T-helper 9 cell (primary cell): ENCODE results near the gene PTPN21.
"Not testable (repeated sequence)": the region's sequence is repeated elsewhere in the genome, so short reads cannot be mapped to it uniquely, and the experiment has no call there.

ENCODE experiments used
- DNase-seq: peaks from one replicate; pipeline ENCODE4 v3.0.0-alpha.2; 2020

PTPN21 gene

DNA sequence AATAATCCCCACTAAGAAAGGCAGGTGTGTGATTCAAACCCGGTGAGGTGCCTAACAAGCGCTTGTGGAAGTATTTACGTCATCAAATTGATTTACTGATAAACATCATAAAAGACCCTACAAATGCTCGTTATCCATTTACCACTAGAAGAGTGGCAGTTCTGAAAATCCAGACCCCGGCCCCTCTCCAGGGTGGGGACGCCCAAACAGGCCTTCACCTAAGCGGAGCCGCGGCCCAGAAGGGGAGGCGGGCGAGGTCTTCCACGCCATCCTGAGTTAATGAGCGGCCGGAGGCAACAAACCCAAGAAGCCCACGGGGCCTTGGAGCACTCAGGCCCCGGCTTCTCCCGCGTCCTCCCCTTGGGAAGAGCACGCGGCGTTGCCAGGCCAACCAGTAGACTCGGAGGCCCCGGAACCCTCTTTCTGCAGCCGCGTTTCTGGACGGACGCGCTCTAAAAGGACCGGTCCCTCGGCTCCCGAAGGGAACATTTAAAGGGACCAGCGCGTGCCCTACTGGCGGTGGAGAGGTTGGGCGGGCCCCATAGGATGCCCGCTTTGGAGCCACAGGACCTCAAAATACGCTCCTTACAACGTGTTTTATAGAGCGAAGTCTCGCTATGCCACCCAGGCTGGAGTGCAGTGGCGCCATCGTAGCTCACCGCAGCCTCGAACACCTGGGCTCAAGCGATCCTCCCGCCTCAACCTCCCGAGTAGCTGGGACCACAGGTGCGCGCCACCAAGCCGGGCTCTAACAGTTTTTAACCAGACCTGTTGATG is 3.5 kb downstream of the PTPN21 start:
- no peak for DNase-seq

DNA sequence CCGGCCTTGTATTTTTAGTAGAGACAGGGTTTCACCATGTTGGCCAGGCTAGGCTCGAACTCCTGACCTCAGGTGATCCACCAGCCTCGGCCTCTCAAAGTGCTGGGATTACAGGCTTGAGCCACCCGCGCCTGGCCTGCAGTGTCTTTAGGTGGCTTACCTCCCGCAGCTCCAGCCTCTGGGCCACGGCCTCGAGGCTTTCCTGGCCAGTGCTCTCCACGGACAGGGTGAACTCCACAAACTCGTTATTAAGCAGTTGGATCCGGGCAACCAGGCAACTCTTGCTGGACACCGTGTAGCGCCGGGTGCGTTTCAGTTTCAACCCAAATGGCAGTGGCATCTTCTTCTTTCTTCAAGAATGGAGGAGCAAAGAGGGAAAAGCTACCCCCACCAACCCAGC is 4.7 kb downstream of the PTPN21 start:
- DNase-seq = no peak

DNA sequence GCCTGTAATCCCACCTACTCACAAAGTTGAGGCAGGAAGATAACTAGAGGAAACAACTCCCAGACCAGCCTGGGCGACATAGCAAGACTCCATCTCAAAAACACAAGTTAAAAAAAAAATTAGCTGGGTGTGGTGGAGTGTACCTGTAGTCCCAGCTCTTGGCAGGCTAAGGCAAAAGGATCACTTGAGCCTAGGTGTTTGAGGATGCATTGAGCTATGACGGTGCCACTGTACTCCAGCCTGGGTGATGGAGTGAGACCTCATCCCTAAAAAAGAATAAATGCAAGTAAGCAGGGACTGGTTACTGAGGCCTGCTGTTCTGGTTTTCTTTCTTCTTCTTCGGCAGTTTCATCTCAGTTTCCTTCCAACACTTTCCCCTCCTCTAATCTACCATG is 7.4 kb downstream of the PTPN21 start:
- DNase-seq = no peak

DNA sequence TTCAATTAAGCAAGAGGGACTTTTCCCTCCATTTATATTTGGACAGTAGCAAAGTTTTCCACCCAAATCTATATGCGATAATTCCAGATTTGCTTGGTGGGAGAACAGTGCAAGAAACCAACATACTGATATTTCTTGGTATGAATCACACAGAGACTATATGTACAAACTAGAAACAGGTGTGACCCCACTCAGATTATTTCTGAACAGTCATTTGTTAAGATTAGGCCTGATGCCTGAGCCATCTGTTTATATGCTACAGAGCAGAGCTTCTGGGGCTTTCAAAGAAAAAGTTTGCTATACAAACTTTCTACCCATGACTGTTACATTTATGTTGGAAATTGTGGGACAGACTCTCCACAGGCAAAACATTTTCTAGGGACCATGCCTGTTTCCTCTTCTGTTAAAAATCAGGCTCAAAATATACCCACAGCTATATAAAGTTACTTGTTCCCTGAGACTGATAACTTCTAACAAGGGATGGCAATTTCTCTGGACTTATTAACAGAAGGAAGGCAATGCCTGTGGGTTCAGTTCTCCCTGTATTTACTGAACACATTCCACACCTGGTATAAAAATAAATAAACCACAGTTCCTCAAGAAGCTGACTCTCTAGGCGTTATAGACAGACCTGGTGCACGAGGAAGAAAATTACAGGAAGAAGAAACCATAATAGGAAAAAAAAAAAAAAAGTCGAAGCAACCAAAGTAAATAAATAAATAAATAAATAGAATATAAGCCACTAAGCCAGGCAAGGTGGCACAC is 8.0 kb downstream of the PTPN21 start:
- no peak for DNase-seq

DNA sequence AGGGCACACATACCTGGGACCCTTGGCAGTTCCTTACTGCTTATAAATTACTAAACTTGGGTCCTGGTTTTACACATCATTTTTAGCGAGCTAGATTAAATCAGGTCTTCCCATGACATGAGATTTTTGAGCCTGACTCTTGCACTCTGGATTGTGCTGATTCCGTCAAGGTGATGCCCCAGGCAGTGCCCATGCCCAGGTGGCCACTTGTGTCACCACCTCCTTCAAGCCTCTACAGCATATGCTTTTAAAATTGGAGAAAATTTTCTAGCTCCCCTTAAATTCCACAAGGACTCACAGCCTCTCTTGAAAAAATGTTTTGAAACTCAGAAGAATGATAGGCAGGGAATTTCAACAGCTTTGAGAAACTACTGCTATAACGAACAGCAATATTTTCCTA is 9.6 kb downstream of the PTPN21 start:
- DNase-seq = no peak

DNA sequence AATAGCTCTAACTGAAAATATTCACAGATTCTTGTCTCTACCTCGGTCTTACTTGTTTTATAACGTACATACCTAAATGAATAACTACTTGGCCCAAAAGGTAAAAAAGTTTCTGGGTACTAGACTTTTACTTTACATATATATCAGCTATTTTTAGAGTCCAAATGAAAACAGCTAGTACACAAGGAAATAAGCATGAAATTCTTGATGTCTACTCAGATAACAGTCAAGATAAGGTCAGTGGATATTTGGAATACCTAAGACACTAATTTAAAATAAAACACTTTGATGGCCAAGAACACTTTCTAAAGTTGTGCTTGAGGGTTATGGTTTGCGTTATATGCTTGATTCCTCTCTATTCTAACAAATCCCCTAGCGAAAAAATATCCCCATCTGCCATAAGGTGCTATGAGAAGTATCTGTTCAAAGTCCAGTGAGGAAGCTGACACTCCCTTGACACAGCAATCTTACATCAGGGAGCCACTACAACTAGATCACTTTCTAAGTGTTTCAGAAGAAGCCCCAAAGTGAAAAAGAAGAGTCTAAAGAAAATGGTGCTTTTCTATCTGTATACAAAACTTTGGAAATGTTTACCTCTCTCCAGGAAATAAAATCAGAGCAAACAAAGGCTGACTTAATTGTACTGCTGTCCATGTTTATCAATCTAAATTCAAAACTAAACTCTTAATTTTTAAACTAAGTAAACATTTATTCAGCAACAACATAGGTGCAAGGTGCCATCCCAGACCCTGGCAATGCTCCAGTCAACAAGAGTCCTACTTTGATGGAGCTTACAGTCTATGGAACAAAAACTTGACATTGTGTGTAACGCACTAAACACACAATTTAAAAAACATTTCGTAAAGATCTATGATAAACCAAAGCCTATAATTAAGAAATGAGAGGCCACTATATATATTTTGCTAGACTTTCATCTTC is 11.7 kb downstream of the PTPN21 start:
- no peak for DNase-seq

DNA sequence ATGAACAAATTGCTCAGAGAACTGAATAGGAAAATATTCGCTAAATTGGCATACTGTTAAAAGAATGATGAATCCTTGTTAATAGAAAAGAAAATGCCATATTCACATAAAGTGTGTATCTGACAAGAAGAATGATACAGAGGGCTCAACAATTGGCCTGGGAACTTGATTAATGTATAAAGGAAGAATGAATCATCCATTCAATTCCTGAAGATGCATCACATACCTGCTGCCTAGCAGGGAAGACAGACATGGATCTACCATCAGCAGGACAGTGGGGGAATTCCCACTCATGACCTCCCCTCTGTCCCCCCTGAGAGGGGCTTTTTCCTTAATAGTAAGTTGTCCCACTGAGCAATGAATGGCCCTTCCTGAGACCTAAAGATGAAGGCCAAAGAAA is 13.5 kb downstream of the PTPN21 start:
- no peak for DNase-seq

DNA sequence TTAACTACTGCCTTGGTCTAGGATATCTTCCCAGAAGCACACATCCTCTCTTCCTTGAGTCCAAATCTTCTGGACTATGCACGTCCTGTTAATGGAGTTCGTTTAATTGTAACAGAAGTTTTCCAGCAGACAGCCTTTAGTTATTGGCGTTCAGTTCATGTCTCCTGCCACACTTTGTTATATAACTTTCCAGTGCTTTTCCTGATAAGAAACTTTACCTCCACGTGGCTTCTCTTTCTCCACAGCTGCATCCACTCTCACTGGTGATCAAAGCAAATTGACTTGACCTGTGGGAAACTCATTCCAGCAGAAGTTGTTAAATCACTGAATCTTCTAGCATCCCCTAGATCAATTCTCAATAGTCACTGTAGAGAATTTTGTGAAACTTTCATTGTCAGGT is 19.0 kb downstream of the PTPN21 start:
- DNase-seq = no peak

DNA sequence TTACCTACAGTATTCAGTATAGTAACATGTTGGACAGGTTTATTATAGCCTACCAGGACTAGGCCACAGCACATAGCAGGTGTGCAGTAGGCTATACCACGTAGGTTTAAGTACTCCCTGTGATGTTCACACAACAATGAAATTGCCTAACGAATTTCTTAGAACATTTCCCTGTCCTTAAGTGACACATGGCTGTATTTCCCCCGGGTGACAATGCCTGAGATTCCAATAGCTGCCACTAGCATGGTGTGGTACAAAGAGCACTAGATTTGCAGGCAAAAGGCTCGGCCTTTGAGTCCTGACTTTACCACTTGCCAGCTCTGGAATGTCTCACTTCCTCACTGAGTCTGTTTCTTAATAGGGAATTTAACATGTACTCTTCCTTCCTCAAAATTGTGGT is 19.7 kb downstream of the PTPN21 start:
- no peak for DNase-seq

DNA sequence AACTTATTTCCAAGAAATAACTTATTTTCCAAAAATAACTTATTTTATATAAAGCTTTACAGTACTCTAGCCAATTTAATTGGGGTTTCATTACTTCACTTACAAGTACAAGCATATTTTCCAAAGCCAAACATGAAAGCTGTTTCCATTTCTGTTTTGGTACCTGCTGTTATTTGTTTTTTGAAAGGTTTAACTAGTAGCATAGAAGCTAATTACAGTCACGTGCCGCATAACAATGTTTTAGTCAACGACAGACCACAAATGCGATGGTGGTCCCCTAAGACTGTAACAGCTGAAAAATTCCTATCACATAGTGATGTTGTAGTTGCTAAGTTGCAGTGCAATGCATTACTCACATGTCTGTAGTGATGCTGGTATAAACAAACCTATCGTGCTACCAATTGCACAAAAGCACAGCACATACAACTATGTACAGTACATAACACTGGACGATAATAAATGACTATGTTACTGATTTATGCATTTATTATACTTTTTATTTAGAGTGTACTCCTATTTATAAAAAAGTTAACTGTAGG is 21.7 kb downstream of the PTPN21 start:
- DNase-seq = no peak

DNA sequence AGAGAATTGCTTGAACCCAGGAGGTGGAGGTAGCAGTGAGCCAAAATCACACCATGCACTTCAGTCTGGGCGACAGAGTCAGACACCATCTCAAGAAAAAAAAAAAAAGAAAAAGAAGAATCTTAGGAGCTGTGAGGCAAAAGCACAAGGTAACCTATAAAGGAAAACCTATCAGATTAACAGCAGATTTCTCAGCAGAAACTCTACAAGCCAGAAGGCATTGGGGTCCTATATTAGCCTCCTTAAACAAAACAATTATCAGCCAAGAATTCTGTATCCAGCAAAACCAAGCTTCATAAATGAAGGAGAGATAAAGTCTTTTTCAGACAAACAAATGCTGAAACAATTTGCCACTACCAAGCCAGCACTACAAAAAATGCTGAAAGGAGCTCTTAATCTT is 24.9 kb downstream of the PTPN21 start:
- not testable (repeated sequence) for DNase-seq

DNA sequence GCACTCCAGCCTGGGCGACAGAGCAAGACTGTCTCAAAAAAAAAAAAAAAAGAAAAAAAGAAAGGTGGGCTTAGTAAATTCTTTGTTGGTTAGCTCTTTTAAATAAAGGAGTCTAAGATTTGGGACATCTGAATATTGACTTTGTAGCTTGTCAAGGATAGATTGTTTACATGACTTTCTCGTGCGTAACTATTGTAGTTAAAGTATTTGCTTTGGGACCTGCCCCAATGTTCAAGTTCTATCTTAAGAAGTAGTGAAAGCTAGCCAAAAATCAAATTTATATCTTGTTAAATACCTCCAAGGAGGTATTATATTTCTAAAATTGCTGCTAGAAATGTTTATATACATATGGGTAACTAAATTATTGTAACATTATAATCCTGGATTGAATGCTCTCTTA is 32.4 kb downstream of the PTPN21 start:
- DNase-seq = no peak

DNA sequence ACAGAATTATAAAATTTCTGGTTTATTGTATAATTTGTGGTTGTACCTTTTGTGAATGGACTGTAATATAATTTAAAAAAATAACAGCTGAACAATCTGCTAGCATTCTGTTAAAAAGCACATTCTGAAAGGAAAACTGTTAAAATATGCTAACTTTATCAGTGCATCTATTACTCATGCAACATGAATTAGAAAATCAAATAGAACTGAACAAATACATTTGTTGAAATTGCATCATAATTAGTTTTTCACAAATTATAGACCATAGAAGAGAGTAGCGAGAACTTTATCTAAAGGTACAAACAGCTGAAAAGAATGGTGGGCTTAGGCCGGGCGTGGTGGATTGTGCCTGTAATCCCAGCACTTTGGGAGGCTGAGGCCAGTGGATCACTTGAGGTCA is 33.0 kb downstream of the PTPN21 start:
- DNase-seq = no peak

DNA sequence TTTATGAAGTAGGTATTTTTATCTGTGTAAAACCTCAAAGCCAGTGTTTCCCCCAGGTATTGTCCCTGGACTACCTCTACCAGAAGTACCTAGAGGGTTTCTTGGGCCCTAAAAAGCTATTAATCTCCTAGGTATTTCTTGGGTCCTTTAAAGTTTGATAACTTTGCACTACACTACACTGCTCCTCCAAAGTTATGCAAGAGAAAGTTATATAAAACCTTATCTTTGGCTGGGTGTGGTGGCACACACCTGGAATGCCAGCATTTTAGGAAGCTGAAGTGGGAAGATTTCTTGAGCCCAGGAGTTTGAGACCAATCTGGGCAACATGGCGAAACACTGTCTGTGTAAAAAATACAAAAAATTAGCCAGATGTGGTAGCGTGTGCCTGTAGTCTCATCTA is 34.9 kb downstream of the PTPN21 start:
- DNase-seq = no peak

DNA sequence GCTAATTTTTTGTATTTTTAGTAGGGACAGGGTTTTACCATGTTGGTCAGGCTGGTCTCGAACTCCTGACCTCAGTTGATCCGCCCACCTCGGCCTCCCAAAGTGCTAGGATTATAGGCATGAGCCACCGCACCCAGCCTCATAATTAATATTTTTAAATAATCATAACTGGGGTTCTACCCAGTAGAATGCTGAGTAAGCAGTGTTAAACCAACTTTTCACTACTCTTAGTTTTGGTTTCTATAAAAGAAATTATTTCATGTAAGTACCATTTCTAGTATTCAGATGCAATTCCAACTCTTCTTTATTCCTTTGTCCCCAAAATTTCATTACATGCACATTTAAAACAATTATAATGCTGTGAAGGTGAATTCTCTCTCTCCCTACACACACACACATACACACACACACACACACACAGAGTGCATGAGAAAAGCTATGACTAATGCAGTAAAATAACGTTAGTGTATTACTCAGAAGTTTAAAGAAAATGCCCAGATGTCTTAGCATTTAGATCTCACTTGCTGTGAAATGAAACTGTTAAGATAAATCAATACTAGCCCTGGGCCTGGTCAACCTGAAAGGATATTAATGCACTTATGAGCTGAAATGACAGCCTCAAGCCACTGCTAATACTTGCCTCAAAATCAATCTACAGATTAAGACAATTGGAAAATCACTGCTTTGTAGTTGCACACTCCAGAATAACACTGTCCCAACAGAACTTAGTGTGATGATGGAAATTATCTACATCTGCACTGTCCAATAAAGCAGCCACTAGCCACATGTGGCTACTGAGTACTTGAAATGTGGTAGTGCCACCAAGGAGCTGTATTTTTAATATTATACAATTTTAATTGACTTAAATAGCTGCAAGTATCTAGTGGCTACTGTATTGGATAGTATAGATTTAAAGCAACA is 36.0 kb downstream of the PTPN21 start:
- DNase-seq = no peak

DNA sequence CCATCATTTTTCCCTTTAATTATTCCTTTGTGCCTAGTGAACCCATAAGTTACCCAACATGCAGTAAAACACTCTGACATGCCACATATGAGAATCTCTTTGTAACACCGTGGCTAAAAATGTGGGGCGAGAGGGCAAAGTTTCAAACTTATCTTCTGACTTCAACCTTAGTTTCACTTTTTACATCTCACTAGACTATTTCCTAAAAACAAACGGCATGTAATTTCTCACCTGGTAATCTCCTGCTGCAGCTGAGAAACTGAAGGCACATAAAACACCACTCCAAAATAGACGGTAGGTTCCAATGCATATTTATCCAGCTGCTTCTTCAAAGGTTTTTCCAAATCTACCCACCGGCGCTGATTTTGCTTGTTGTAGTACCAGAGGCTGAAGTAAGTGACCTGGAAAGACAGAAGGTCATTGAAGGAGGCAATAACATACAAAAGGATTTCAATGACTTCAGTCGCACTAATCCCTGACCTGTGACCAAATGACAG is 37.9 kb downstream of the PTPN21 start:
- no peak for DNase-seq

DNA sequence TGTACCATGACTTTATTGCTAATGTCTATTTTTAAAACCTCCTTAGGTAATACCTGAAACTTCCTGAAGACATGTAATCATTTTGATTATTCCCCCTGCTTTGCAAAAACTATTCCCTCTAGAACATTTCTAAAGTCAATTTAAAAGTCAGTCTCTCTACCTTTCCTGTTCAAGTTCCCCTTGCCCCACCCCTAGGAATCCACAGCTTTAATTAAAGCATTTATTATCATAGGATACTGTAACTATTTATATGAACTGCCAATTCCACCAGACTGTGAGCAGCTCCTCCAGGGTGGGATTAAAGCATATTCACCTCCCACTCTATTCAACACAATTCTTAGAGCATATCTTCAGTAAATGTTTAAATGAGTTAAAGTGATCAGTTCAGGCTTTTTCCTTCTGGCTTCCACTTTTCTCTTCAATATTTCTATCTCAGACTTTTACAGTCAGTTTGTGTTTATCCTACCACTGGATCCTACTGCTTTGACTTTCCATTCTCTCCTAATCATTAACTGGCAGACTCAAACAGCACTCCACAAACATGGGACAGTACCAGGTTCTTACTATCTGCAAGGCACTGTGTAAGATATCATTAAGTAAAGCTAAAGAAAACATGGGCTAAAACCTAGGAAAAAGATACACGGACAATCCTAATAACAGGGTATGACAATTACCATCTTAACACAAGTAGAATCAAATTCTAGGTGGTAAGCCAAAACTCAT is 39.1 kb downstream of the PTPN21 start:
- no peak for DNase-seq

DNA sequence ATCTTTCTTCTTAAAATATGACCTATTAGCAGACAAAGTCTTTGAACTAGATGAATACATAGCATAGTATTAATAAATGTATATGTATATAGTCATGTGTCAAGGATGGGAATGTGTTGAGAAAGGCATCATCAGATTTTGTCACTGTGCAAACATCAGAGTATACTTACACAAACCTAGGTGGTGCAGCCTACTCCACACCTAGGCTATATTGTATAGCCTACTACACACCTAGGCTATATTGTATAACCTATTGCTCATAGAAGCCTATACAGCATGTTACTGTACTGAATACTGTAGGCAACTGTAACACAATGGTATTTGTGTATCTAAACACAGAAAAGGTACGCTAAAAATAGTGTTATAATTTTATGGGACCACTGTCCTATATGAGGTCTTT is 47.6 kb downstream of the PTPN21 start:
- DNase-seq = no peak

DNA sequence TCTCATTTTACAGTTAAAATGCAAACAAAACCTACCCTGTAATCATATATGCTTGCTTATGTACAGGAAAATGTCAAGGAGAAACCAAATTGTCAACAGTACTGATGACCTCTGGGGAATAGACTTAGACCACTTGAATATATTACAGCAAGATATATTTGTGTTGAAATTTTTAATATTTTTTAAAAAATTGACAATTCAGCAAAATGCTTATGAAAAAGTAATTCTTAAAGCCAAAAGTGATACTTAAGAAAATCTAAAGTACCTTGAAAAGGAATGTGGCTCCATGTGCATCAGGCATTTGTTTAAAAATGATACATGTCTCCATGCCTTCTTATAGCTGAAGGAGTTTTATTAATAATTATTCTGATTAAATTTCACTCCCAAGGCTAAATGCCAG is 49.2 kb downstream of the PTPN21 start:
- DNase-seq = no peak

DNA sequence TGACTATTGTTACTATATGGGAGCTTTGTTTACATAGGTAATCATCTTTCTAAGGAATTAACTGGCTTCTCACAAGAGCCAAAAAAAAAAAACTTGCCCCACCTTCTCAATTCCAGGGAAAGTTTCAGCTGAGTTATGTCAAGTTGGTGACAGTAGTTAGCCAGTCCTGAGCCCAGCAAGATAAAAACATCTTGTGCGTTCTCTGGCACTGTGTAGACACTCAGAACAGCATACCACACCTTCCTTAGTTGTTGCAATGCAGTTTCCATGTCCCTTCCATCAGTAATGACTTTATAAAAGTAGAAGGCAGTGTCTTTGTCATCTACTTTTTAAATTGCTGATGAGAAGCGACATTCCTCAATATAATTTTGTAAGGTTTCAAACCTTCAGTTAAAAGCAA is 50.2 kb downstream of the PTPN21 start:
- no peak for DNase-seq
